HG02588 (cell line): ENCODE data around the gene LAMC1.
A peak's percentile ranks its signal among the peaks of the same experiment; 100 is the strongest.
"Not testable (repeated sequence)": the region's sequence is repeated elsewhere in the genome, so short reads cannot be mapped to it uniquely, and the experiment has no call there.

Experiments
- ATAC-seq: cut with Tn5 transposase; IDR thresholded peaks from one replicate; pipeline ENCODE4 v1.9.1; 2021; ENCODE audit warnings: mild to moderate bottlenecking, moderate library complexity; ENCODE audit not compliant: unreplicated experiment

LAMC1 gene

GRCh38 chr1:183040547-183040971, 17.3 kb downstream of the LAMC1 start:
- ATAC-seq: no peak

GRCh38 chr1:183043254-183043653, 20.0 kb downstream of the LAMC1 start:
- ATAC-seq: no peak

- ATAC-seq: no peak
Observed at GRCh38 chr1:183043872-183044854, 20.9 kb downstream of the LAMC1 start.

- no peak for ATAC-seq
Observed at GRCh38 chr1:183044893-183045649, 21.9 kb downstream of the LAMC1 start.

GRCh38 chr1:183048087-183049085, 25.2 kb downstream of the LAMC1 start:
- peak; percentile 98 for ATAC-seq

- no peak for ATAC-seq
Observed at GRCh38 chr1:183051546-183051945, 28.3 kb downstream of the LAMC1 start.

- ATAC-seq: no peak
Observed at GRCh38 chr1:183052861-183053260, 29.6 kb downstream of the LAMC1 start.

- ATAC-seq: no peak
Observed at GRCh38 chr1:183058851-183059502, 35.8 kb downstream of the LAMC1 start.

- ATAC-seq: no peak
Observed at GRCh38 chr1:183061194-183061593, 38.0 kb downstream of the LAMC1 start.

GRCh38 chr1:183063349-183063748, 40.1 kb downstream of the LAMC1 start:
- ATAC-seq: no peak

- ATAC-seq: no peak
Observed at GRCh38 chr1:183065168-183065706, 42.0 kb downstream of the LAMC1 start.

- ATAC-seq: not testable (repeated sequence)
Observed at GRCh38 chr1:183066432-183066831, 43.2 kb downstream of the LAMC1 start.

- ATAC-seq: no peak
Observed at GRCh38 chr1:183069562-183070216, 46.5 kb downstream of the LAMC1 start.

- ATAC-seq: no peak
Observed at GRCh38 chr1:183070234-183070922, 47.2 kb downstream of the LAMC1 start.

- peak; percentile 89 for ATAC-seq
Observed at GRCh38 chr1:183070923-183071618, 47.9 kb downstream of the LAMC1 start.

GRCh38 chr1:183072595-183072994, 49.4 kb downstream of the LAMC1 start:
- ATAC-seq: not testable (repeated sequence)

GRCh38 chr1:183073320-183073719, 50.1 kb downstream of the LAMC1 start:
- ATAC-seq: no peak

- ATAC-seq: no peak
Observed at GRCh38 chr1:183074215-183074614, 51.0 kb downstream of the LAMC1 start.
